IMR-90 (cell line): Measurements from ENCODE around the gene ARHGEF37.

Source experiments
- FOS ChIP-seq: fragments of 150-350 bp; IDR thresholded peaks from 2 replicates; pipeline ENCODE4 v1.6.1; 2016; ENCODE audit warnings: low read depth, low read length
- MXI1 ChIP-seq: IDR thresholded peaks from 2 replicates; pipeline ENCODE4 v1.6.1; 2012; ENCODE audit warnings: low read depth, mild to moderate bottlenecking, low read length, moderate library complexity, borderline replicate concordance
- POLR2A ChIP-seq: IDR thresholded peaks from 2 replicates; pipeline ENCODE4 v1.6.1; 2012; ENCODE audit warnings: mild to moderate bottlenecking, low read depth, low read length
- RAD21 ChIP-seq: IDR thresholded peaks from 2 replicates; pipeline ENCODE4 v1.6.1; 2012; ENCODE audit warnings: low read length, improper control_type of control experiment
- SMC3 ChIP-seq: fragments of 150-350 bp; IDR thresholded peaks from 2 replicates; pipeline ENCODE4 v1.6.1; 2016; ENCODE audit warnings: low read depth, mild to moderate bottlenecking, antibody characterized with exemption, low read length, moderate library complexity
- TF ChIP-seq, protein P1 (sequence below): conservative IDR thresholded peaks from 2 replicates; pipeline ENCODE4 v1.5.1; 2012; ENCODE audit warnings: mild to moderate bottlenecking, low read depth, low read length, improper control_type of control experiment

DNA sequence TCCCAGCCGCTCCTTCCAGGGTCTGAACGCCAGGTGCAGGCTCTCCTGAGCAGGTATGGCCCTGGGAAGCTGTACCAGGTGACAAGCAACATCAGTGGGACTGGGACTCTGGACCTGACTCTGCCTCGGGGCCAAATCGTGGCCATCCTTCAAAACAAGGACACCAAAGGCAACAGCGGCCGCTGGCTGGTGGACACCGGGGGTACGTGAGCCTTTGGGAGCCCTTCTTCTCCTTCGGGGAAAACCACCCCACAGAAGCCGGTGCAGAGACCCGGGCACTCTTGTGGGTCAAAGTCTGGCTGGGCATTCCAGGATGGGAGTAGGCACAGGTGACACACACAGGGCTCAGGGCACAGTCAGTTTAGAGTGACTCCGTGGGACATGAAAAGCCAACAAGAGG is 45.8 kb downstream of the ARHGEF37 start:
- TF ChIP-seq POLR2A (no peak), SMC3 (no peak), MXI1 (no peak), FOS (no peak), RAD21 (no peak)
- TF ChIP-seq, protein P1, sequence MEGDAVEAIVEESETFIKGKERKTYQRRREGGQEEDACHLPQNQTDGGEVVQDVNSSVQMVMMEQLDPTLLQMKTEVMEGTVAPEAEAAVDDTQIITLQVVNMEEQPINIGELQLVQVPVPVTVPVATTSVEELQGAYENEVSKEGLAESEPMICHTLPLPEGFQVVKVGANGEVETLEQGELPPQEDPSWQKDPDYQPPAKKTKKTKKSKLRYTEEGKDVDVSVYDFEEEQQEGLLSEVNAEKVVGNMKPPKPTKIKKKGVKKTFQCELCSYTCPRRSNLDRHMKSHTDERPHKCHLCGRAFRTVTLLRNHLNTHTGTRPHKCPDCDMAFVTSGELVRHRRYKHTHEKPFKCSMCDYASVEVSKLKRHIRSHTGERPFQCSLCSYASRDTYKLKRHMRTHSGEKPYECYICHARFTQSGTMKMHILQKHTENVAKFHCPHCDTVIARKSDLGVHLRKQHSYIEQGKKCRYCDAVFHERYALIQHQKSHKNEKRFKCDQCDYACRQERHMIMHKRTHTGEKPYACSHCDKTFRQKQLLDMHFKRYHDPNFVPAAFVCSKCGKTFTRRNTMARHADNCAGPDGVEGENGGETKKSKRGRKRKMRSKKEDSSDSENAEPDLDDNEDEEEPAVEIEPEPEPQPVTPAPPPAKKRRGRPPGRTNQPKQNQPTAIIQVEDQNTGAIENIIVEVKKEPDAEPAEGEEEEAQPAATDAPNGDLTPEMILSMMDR, result no peak
